Gastroesophageal sphincter (tissue), 3 donors: ENCODE measurements around the gene GPR83.

Experiments
- POLR2A ChIP-seq, 2 donors: fragments of 450-650 bp; IDR thresholded peaks; one replicate each; pipeline ENCODE4 v1.6.1; 2017; ENCODE audit warnings: antibody characterized with exemption in 2 of 2, mild to moderate bottlenecking in 2 of 2, moderate library complexity in 1 of 2
- POLR2AphosphoS5 ChIP-seq: sonication (generic); formaldehyde crosslinking; IDR thresholded peaks from one replicate; pipeline ENCODE4 v1.6.1; 2017; ENCODE audit warnings: antibody characterized with exemption
- TF ChIP-seq, protein P1 (sequence below), 4 experiments: fragments of 200-600 bp in 2 of 4; fragments of 450-650 bp in 2 of 4; sonication (generic) in 1 of 4; IDR thresholded peaks; one replicate each; pipeline ENCODE4 v1.5.1; 2017 to 2019; ENCODE audit warnings: antibody characterized with exemption in 4 of 4, mild to moderate bottlenecking in 2 of 4, moderate library complexity in 2 of 4

GRCh38 chr11:94445641-94446040 is 44.4 kb upstream of the GPR83 start:
- TF ChIP-seq POLR2AphosphoS5 (no peak), POLR2A (IDR thresholded peaks at IDR 0.05) (no peak)
- TF ChIP-seq, protein P1, sequence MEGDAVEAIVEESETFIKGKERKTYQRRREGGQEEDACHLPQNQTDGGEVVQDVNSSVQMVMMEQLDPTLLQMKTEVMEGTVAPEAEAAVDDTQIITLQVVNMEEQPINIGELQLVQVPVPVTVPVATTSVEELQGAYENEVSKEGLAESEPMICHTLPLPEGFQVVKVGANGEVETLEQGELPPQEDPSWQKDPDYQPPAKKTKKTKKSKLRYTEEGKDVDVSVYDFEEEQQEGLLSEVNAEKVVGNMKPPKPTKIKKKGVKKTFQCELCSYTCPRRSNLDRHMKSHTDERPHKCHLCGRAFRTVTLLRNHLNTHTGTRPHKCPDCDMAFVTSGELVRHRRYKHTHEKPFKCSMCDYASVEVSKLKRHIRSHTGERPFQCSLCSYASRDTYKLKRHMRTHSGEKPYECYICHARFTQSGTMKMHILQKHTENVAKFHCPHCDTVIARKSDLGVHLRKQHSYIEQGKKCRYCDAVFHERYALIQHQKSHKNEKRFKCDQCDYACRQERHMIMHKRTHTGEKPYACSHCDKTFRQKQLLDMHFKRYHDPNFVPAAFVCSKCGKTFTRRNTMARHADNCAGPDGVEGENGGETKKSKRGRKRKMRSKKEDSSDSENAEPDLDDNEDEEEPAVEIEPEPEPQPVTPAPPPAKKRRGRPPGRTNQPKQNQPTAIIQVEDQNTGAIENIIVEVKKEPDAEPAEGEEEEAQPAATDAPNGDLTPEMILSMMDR (IDR thresholded peaks at IDR 0.05): no peak
